ENCODE measurements around the gene EIF1AD. TPM values are rescaled to one million over a fixed set of nuclear protein-coding genes. Genes with fewer than 3 reads are reported as not detected.

EIF1AD gene, protein sequence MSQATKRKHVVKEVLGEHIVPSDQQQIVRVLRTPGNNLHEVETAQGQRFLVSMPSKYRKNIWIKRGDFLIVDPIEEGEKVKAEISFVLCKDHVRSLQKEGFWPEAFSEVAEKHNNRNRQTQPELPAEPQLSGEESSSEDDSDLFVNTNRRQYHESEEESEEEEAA
- total RNA-seq (2014; rRNA removed; shearing (Covaris generic)) (30.8 and 32.1 TPM in 2 replicates), polyA plus RNA-seq (2016; fragmentation: Nextera tagmentation; extraction: Ambion mirVana) (16.1 and 18.6 TPM in 2 replicates)
- long read RNA-seq, partial matches to known transcripts, result 1 of 7 reads
- long read RNA-seq, other reads (novel, unspliced or antisense), result 4 of 7 reads

DNA sequence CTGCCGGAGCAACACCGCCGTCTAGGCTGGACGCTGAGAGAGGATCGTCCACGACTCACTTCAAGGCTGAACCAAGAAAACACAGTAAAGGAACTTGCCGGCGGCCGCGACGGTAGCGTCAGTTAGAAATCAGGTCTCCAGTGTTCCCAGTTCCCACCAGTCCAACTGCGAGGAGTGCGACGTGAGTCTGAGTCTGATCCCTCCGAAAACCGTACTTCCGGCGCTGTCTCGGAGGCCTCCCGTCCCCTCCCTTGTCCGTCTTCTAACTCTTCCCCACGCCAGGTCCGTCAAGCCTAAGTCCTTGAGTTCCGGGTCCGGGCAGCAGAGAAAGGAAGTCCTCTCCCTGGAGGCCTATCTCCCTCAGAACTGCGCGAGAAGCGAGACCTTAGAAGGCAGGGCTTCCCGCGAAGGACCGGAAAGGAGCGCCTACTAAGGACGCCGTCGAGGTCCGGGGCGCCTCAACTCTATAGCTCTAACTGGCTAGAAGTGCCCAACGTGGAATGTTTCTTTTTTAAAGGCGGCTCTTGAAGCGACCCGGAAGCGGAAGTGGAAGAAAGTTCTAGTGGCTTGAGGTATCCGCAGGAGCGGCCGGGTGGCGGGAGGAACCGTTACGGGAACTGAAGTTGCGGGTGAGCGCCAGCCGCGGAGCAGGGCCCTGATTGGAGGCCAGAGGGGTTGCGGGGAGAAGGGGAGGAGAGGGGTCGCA lies at the start of gene EIF1AD, which contains the start of gene BANF1:
Gene EIF1AD, minus strand, starts transcription at position 216 of the 706 bp plus-strand sequence. CDS start 1,768 bp downstream, outside the sequence.
Gene BANF1, plus strand, starts transcription at position 562 of the 706 bp plus-strand sequence. CDS start 748 bp downstream, outside the sequence.
- Mint-ChIP-seq H3K27ac (peak within 1 kb of the TSS; percentile 99), H3K27me3 (ENCODE audit: insufficient read depth, low read depth, poor library complexity) (peaks cover 14% of the 10 kb centered on the region), H3K4me3 (peak within 1 kb of the TSS; percentile 100), H3K4me1 (peaks cover 17% of the 10 kb centered on the region), H3K9me3 (no peaks in the 10 kb centered on the region), H3K36me3 (ENCODE audit: low read depth) (peaks cover 73% of the 10 kb centered on the region)
- peak within 1 kb of the TSS; percentile 97 for H3K4me3 ChIP-seq
- H3K36me3 ChIP-seq (ENCODE audit: insufficient read depth), result peaks cover 24% of the 10 kb centered on the region
- H3K4me2 ChIP-seq, result peak within 1 kb of the TSS; percentile 93
- H3K27ac ChIP-seq (ENCODE audit: low read depth), result peak within 1 kb of the TSS; percentile 99
- peaks cover 18% of the 10 kb centered on the region; the same call in 1 of the 2 replicates for H3F3A ChIP-seq (replicated peaks; ENCODE audit: low read depth)
- peak; percentile 98 for DNase-seq (ENCODE audit: low spot score)
- H2AFZ ChIP-seq, result peak within 1 kb of the TSS; percentile 89
- peaks cover 39% of the 10 kb centered on the region for H3K79me2 ChIP-seq (replicated peaks; ENCODE audit: insufficient read depth)
- H3K27me3 ChIP-seq (ENCODE audit: insufficient read depth), result no peaks in the 10 kb centered on the region
- no peaks in the 10 kb centered on the region for H3K9me2 ChIP-seq (ENCODE audit: insufficient read depth)
- ATAC-seq, result peak; percentile 91
- TF ChIP-seq EZH2 (IDR thresholded peaks at IDR 0.05; ENCODE audit: low read depth, unreplicated experiment) (no peak), EZH2phosphoT487 (IDR thresholded peaks at IDR 0.05; ENCODE audit: unreplicated experiment) (no peak), NANOG (IDR thresholded peaks at IDR 0.05; ENCODE audit: borderline replicate concordance) (no peak), ZNF331 (CRISPR knock-in tag; IDR thresholded peaks at IDR 0.05; ENCODE audit: low read depth) (no peak), CREB1 (CRISPR knock-in tag; IDR thresholded peaks at IDR 0.05; ENCODE audit: low read depth) (peak; percentile 78), POLR2AphosphoS5 (IDR thresholded peaks at IDR 0.05; ENCODE audit: low read depth) (peak; percentile 81), ZNF114 (CRISPR knock-in tag; IDR thresholded peaks at IDR 0.05) (peak; percentile 92)
- TF ChIP-seq, protein P1, sequence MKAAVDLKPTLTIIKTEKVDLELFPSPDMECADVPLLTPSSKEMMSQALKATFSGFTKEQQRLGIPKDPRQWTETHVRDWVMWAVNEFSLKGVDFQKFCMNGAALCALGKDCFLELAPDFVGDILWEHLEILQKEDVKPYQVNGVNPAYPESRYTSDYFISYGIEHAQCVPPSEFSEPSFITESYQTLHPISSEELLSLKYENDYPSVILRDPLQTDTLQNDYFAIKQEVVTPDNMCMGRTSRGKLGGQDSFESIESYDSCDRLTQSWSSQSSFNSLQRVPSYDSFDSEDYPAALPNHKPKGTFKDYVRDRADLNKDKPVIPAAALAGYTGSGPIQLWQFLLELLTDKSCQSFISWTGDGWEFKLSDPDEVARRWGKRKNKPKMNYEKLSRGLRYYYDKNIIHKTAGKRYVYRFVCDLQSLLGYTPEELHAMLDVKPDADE (IDR thresholded peaks at IDR 0.05), result peak; percentile 87
- H3K4me1 ChIP-seq (ENCODE audit: insufficient read depth), result peaks cover 16% of the 10 kb centered on the region; the same call in 1 of the 2 replicates
- peaks cover 7% of the 10 kb centered on the region; the same call in 1 of the 2 replicates for H4K20me1 ChIP-seq (replicated peaks; ENCODE audit: insufficient read depth)

DNA sequence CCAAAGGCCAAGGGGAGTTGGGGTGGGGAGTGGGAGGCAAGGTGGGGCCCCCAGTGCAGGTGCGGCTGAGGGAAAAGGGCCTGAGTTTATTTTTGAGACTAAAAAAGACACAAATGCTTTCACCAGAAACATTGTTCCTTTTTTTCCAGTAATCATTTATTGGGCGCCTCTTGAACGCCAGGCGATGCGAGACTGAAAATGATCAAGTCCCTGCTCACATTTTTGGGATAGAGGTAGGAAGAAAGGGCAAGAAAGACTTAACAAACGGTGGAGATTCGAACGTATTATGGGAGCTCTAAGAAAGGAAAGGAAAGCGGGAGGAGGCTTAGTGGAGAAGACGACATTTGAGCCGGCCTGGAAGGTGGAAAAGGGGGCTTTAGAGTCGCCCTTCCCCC lies 49.4 kb upstream of the EIF1AD start:
- H3K27me3 Mint-ChIP-seq (ENCODE audit: insufficient read depth, low read depth, poor library complexity), result peaks cover 17% of the 10 kb centered on the region
- TF ChIP-seq REST (IDR thresholded peaks at IDR 0.05; ENCODE audit: unreplicated experiment), result no peak
- peak overlapping the region; percentile 94 for H3K27ac Mint-ChIP-seq
- H3K4me1 ChIP-seq (ENCODE audit: insufficient read depth), result peaks cover 24% of the 10 kb centered on the region
- peaks cover 14% of the 10 kb centered on the region; the same call in 1 of the 2 replicates for H3F3A ChIP-seq (replicated peaks; ENCODE audit: low read depth)
- no peaks in the 10 kb centered on the region for H3K9me2 ChIP-seq (ENCODE audit: insufficient read depth)
- H3K36me3 Mint-ChIP-seq (ENCODE audit: low read depth), result peaks cover 36% of the 10 kb centered on the region
- peak overlapping the region; percentile 99 for H3K4me3 ChIP-seq
- peaks cover 19% of the 10 kb centered on the region for H4K20me1 ChIP-seq (replicated peaks; ENCODE audit: insufficient read depth)
- peak overlapping the region; percentile 100 for H3K27ac ChIP-seq (ENCODE audit: low read depth)
- H3K4me3 Mint-ChIP-seq, result peak overlapping the region; percentile 98
- peaks cover 37% of the 10 kb centered on the region for H3K4me1 Mint-ChIP-seq
- peak overlapping the region; percentile 99 for H3K4me2 ChIP-seq
- peaks cover 38% of the 10 kb centered on the region for H3K79me2 ChIP-seq (replicated peaks; ENCODE audit: insufficient read depth)
- DNase-seq (ENCODE audit: low spot score), result no peak
- no peaks in the 10 kb centered on the region for H3K27me3 ChIP-seq (ENCODE audit: insufficient read depth)
- H2AFZ ChIP-seq, result peak overlapping the region; percentile 69; the same call in 1 of the 2 replicates
- ATAC-seq, result no peak
- H3K9me3 Mint-ChIP-seq, result no peaks in the 10 kb centered on the region; the same call in 2 of the 3 replicates
- H3K36me3 ChIP-seq (ENCODE audit: insufficient read depth), result peaks cover 16% of the 10 kb centered on the region
